Renal cortical epithelial cell (primary cell): ENCODE measurements around the gene TECTA. TPM values are rescaled to one million over a fixed set of nuclear protein-coding genes. Genes with fewer than 3 reads are reported as not detected.
A peak's percentile ranks its signal among the peaks of the same experiment; 100 is the strongest.
"Not testable (repeated sequence)": the region's sequence is repeated elsewhere in the genome, so short reads cannot be mapped to it uniquely, and the experiment has no call there.

Experiments used
- DNase-seq: peaks from one replicate; pipeline ENCODE4 v3.0.0-alpha.2; 2011; ENCODE audit warnings: low read depth
- total RNA-seq: library from RNA; depleted of rRNA; stranded (reverse); fragments of >200 nt; gene quantifications from 2 replicates; pipeline ENCODE4 v1.2.3, GENCODE V29; 2014

TECTA gene
- total RNA-seq, 1 donor from 2014 or later, result 0.50 TPM

GRCh38 chr11:121131656-121132055, 30.6 kb downstream of the TECTA start:
- DNase-seq, result no peak

- no peak for DNase-seq
These were observed 31.4 kb downstream of the TECTA start for GRCh38 chr11:121132211-121132976.

- DNase-seq, result no peak
These were observed 33.8 kb downstream of the TECTA start for GRCh38 chr11:121134741-121135312.

- DNase-seq, result no peak
These were observed 36.0 kb downstream of the TECTA start for GRCh38 chr11:121137005-121137404.

- no peak for DNase-seq
These were observed 37.2 kb downstream of the TECTA start for GRCh38 chr11:121138259-121138658.

- DNase-seq, result no peak
These were observed 39.3 kb downstream of the TECTA start for GRCh38 chr11:121140369-121140768.

GRCh38 chr11:121141066-121141465, 40.0 kb downstream of the TECTA start:
- DNase-seq, result no peak

- DNase-seq, result no peak
These were observed 42.9 kb downstream of the TECTA start for GRCh38 chr11:121143921-121144320.

GRCh38 chr11:121144723-121145122, 43.7 kb downstream of the TECTA start:
- DNase-seq, result no peak

GRCh38 chr11:121145826-121146225, 44.8 kb downstream of the TECTA start:
- DNase-seq, result no peak

- no peak for DNase-seq
These were observed 48.1 kb downstream of the TECTA start for GRCh38 chr11:121149116-121149515.

GRCh38 chr11:121151207-121151688, 50.2 kb downstream of the TECTA start:
- no peak for DNase-seq

- DNase-seq, result no peak
These were observed 51.7 kb downstream of the TECTA start for GRCh38 chr11:121152764-121153163.

GRCh38 chr11:121153472-121153871, 52.4 kb downstream of the TECTA start:
- DNase-seq, result no peak

GRCh38 chr11:121154486-121155314, 53.7 kb downstream of the TECTA start:
- DNase-seq, result no peak

- DNase-seq, result no peak
These were observed 56.7 kb downstream of the TECTA start for GRCh38 chr11:121157756-121158155.

- DNase-seq, result no peak
These were observed 58.7 kb downstream of the TECTA start for GRCh38 chr11:121159741-121160140.

GRCh38 chr11:121161349-121161917, 60.4 kb downstream of the TECTA start:
- DNase-seq, result no peak

- DNase-seq, result peak; percentile 33
These were observed 62.7 kb downstream of the TECTA start for GRCh38 chr11:121163658-121164308.

GRCh38 chr11:121177629-121178028, 76.6 kb downstream of the TECTA start:
- DNase-seq, result not testable (repeated sequence)

- no peak for DNase-seq
These were observed 78.3 kb downstream of the TECTA start for GRCh38 chr11:121179306-121179705.

GRCh38 chr11:121180183-121180582, 79.1 kb downstream of the TECTA start:
- no peak for DNase-seq
